ENCODE measurements around the gene USP7.
"Not testable (repeated sequence)": the region's sequence is repeated elsewhere in the genome, so short reads cannot be mapped to it uniquely, and the experiment has no call there.

The USP7 gene

GRCh38 chr16:8894736-8895334 lies 68.9 kb downstream of the USP7 start:
- no peak for DNase-seq

GRCh38 chr16:8893976-8894690 lies 69.6 kb downstream of the USP7 start:
- DNase-seq, result no peak

- DNase-seq, result no peak
Observed at GRCh38 chr16:8893426-8893825, 70.3 kb downstream of the USP7 start.

GRCh38 chr16:8892101-8892575 lies 71.6 kb downstream of the USP7 start:
- no peak for DNase-seq

DNA sequence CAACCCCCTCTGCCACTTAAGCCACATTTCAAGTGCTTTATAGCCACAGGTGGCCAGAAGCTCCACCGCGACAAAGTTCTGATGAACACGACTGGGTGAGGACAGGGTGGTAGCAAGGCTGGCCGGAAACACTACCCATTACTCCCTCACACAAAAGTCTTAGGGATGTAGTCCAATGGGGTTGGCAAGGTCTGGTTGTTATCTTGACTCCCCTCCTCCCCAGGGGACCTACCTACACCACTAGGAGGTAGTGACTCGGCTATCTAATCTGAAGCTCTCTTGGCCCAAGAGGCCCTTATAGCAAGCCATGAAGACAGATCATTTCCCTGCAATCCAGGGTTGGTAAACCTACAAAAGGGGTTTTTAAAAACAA lies 73.2 kb downstream of the USP7 start:
- no peak for DNase-seq

- no peak for DNase-seq
Observed at GRCh38 chr16:8889893-8890548, 73.7 kb downstream of the USP7 start.

GRCh38 chr16:8888951-8889892 lies 74.5 kb downstream of the USP7 start:
- no peak for DNase-seq

GRCh38 chr16:8887952-8888560 lies 75.7 kb downstream of the USP7 start:
- DNase-seq, result no peak

- DNase-seq, result no peak
Observed at GRCh38 chr16:8887431-8887765, 76.3 kb downstream of the USP7 start.

- DNase-seq, result no peak
Observed at GRCh38 chr16:8886593-8887430, 76.9 kb downstream of the USP7 start.

GRCh38 chr16:8885674-8886592 lies 77.8 kb downstream of the USP7 start:
- no peak for DNase-seq

DNA sequence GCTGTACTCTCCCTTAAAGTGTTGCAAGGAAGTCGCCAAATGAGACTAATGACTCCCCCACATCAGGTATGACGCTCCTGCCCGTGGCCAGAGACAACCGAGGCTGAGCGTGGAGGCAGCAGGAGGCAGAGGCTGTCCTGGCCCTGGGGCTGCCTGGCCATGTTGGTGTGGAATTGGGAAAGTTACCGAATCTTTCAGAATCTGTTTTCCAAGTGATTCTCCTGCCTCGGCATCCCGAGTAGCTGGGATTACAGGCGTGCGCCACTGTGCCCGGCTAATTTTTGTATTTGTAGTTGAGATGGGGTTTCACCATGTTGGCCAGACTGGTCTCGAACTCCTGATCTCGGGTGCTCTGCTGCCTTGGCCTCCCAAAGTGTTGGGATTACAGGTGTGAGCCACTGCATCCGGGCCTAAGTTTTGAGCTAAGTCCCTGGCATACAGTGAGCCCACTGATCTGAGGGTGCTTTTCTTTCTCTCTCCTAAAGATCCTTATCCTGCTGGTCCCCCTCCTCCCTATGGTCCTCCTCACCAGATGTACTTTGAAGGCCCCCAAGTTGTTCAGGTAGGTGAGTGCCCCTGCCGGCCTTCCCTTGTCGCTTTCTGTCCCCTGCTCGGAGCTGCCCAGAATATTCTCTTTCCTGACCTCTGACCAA lies 80.9 kb downstream of the USP7 start:
- no peak for DNase-seq

- DNase-seq, result no peak
Observed at GRCh38 chr16:8882041-8882617, 81.6 kb downstream of the USP7 start, which contains the start of gene LITAFD. Gene LITAFD, plus strand, starts transcription at chr16:8882351. Its CDS starts 2,005 bp downstream, at chr16:8884356.

DNA sequence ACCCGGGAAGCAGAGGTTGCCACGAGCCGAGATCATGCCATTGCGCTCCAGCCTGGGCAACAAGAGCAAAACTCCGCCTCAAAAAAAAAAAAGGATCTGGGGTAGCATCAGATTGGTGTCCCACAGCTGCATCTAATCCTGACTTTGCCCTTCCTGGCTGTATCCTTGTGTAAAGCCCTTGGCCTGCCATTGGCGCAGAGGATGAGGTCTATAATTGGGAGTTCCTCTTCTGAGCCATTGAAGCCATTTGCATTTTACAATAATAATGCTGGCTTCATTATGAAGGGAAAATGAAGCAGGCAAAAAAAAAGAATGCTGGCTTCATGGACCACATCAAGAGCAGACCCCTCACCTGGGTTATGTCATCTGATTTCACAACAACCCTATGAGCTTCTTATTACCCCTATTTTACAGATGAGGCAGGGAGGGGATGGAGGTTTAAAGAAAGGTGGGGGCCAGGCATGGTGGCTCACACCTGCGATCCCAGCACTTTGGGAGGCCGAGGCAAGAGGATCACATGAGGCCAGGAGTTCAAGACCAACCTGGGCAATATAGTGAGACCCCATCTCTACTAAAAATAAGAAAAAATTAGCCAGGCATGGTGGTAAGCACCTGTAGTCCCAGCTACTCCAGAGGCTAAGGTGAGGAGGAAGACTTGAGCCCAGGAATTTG lies 82.7 kb downstream of the USP7 start:
- DNase-seq, result no peak

GRCh38 chr16:8878523-8878911 lies 85.2 kb downstream of the USP7 start:
- no peak for DNase-seq

DNA sequence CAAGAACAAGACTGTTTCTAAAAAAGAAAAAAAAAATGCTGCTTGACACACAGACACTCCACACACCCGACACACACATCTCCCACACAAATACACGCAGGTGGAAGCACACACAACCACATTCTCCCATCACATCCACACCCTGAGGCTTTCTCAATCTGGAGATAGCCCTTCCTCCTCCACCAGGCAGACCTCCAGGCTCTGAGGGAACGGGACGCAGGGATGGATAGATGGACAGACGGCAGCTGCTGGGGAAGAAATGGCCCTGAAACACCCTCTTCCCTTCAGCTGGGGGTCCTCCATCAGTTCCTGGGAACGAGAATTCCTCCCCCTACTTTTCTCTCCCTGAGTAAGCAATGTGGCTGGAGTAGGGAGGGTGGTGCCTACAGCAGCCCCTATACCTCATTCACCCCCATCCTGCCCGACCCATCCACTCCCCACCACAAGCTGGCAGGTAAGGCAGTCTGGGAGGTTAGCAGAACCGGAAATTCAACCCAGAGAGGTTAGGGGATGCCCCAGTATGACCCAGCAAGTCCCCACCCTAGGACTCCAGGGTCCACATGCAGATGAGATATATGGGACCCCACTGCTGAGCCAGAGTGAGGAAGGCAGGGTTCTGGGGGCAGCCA lies 85.7 kb downstream of the USP7 start:
- DNase-seq, result no peak

DNA sequence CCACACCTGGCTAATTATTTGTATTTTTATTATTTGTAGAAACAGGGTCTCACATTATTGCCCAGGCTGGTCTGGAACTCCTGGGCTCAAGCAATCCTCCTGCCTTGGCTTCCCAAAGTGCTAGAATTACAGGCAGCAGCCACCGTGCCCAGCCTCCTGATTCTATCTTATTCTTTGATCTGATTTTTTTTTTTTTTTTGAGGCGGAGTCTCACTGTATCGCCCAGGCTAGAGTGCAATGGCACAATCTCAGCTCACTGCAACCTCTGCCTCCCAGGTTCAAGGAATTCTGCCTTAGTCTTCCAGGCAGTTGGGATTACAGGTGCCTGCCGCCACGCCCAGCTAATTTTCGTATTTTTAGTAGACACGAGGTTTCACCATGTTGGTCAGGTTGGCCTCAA lies 88.4 kb downstream of the USP7 start:
- DNase-seq, result not testable (repeated sequence)

DNA sequence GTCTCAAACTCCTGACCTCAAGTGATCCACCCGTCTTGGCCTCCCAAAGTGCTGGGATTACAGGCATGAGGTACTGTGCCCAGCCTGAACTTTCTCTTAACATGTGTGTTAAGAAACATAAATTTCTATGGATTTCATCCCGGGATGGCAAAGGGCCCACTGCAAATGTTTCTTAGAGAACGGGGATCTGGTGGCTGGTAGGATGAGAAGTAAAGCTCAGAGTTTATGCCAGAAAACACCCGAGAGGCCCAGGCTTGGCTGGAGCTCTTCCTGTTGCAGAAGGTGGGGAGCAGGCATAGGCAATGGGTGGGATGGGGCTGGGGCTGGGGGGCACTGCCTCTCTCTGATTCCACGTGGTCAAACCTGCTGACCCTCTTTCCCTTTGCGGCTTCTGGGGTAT lies 89.3 kb downstream of the USP7 start:
- no peak for DNase-seq

DNA sequence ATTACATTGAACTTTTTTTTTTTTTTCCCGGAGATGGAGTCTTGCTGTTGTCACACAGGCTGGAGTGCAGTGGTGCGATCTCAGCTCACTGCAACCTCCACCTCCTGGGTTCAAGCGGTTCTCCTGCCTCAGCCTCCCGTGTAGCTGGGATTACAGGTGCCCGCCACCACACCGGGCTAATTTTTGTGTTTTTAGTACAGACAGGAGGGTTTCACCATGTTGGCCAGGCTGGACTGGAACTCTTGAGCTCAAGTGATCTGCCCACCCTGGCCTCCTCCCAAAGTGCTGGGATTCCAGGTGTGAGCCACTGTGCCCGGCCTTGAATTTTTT lies 89.9 kb downstream of the USP7 start:
- DNase-seq, result not testable (repeated sequence)

Data from CD4-positive, alpha-beta T cell treated with Interleukin-15 for 1 hour (primary cell).